CD14-positive monocyte (primary cell): ENCODE measurements around the gene RACK1. TPM values are rescaled to one million over a fixed set of nuclear protein-coding genes. Genes with fewer than 3 reads are reported as not detected.

ENCODE experiments used
- DNase-seq, 3 donors: peaks; one replicate each; pipeline ENCODE4 v3.0.0-alpha.2; 2011 to 2022
- H2AFZ ChIP-seq: 2 replicates; pipeline ENCODE4 v1.6.0; 2012; ENCODE audit warnings: mild to moderate bottlenecking, low read depth, low read length, inconsistent platforms; ENCODE audit not compliant: insufficient read depth, poor library complexity, severe bottlenecking
- H3K27ac ChIP-seq, 2 donors: 1 replicate in 1 of 2; 2 replicates in 1 of 2; pipeline ENCODE4 v1.5.1; 2012 to 2013; ENCODE audit warnings: low read length in 2 of 2, control low read depth in 1 of 2, inconsistent platforms in 1 of 2, low read depth in 1 of 2, mild to moderate bottlenecking in 1 of 2
- H3K27me3 ChIP-seq, 2 donors: one replicate each; pipeline versions ENCODE4 v1.6.0 to v1.6.1; 2011 to 2013; ENCODE audit warnings: low read length in 2 of 2; ENCODE audit not compliant: control insufficient read depth in 2 of 2, insufficient read depth in 2 of 2
- H3K36me3 ChIP-seq, 2 donors: replicated peaks in 1 of 2; 1 replicate in 1 of 2; 2 replicates in 1 of 2; pipeline versions ENCODE4 v1.5.1 to v1.6.1; 2012 to 2013; ENCODE audit warnings: low read length in 2 of 2, control low read depth in 1 of 2, inconsistent platforms in 1 of 2, mild to moderate bottlenecking in 1 of 2; ENCODE audit not compliant: insufficient read depth in 2 of 2, control insufficient read depth in 1 of 2
- H3K4me1 ChIP-seq, 2 donors: 1 replicate in 1 of 2; 2 replicates in 1 of 2; pipeline versions ENCODE4 v1.5.1 to v1.6.1; 2012 to 2013; ENCODE audit warnings: low read length in 2 of 2, control low read depth in 1 of 2, inconsistent platforms in 1 of 2, mild to moderate bottlenecking in 1 of 2, moderate library complexity in 1 of 2; ENCODE audit not compliant: insufficient read depth in 2 of 2, control insufficient read depth in 1 of 2
- H3K4me2 ChIP-seq: replicated peaks from 2 replicates; pipeline ENCODE3; 2012; ENCODE audit warnings: low read length, moderate library complexity, mild to moderate bottlenecking; ENCODE audit not compliant: poor library complexity, severe bottlenecking; ENCODE audit errors: extremely low read depth
- H3K4me3 ChIP-seq, 3 experiments: fragments of 200-600 bp in 1 of 3; sonication (generic) in 1 of 3; replicated peaks in 1 of 3; 1 replicate in 2 of 3; 2 replicates in 1 of 3; pipeline ENCODE4 v1.5.1; 2011 to 2013; ENCODE audit warnings: low read length in 3 of 3, mild to moderate bottlenecking in 3 of 3, control low read depth in 2 of 3, low read depth in 2 of 3, inconsistent platforms in 1 of 3, moderate library complexity in 1 of 3
- H3K79me2 ChIP-seq: 2 replicates; pipeline ENCODE4 v1.6.0; 2012; ENCODE audit warnings: mild to moderate bottlenecking, control low read depth, inconsistent platforms, low read length, moderate library complexity; ENCODE audit not compliant: insufficient read depth
- H3K9ac ChIP-seq: 2 replicates; pipeline ENCODE4 v1.6.0; 2017; ENCODE audit warnings: low read length, mild to moderate bottlenecking; ENCODE audit not compliant: insufficient read depth, poor library complexity, severe bottlenecking
- H3K9me3 ChIP-seq, 2 donors: replicated peaks in 1 of 2; 1 replicate in 1 of 2; 2 replicates in 1 of 2; pipeline versions ENCODE4 v1.5.1 to v1.6.1; 2012 to 2013; ENCODE audit warnings: low read length in 2 of 2, control low read depth in 1 of 2; ENCODE audit not compliant: control insufficient read depth in 1 of 2, insufficient read depth in 1 of 2
- H4K20me1 ChIP-seq: 2 replicates; pipeline ENCODE4 v1.6.0; 2012; ENCODE audit warnings: mild to moderate bottlenecking, low read length, control low read depth, moderate library complexity; ENCODE audit not compliant: insufficient read depth
- H3K27ac Mint-ChIP-seq, 7 donors: one replicate each; pipeline ENCODE4 v1.8.0; 2020; ENCODE audit warnings: mild to moderate bottlenecking in 7 of 7, mixed read lengths in 7 of 7, moderate library complexity in 6 of 7, inconsistent platforms in 2 of 7
- H3K27me3 Mint-ChIP-seq, 3 donors: one replicate each; pipeline ENCODE4 v1.8.0; 2021 to 2022; ENCODE audit warnings: low read depth in 3 of 3, mild to moderate bottlenecking in 3 of 3, mixed read lengths in 3 of 3, moderate library complexity in 3 of 3, inconsistent platforms in 1 of 3
- H3K36me3 Mint-ChIP-seq, 2 donors: one replicate each; pipeline ENCODE4 v1.8.0; 2020; ENCODE audit warnings: mixed read lengths in 2 of 2, inconsistent platforms in 1 of 2, mild to moderate bottlenecking in 1 of 2
- H3K4me1 Mint-ChIP-seq: one replicate; pipeline ENCODE4 v1.8.0; 2020; ENCODE audit warnings: mild to moderate bottlenecking, mixed read lengths
- H3K4me3 Mint-ChIP-seq, 2 donors: one replicate each; pipeline ENCODE4 v1.8.0; 2020; ENCODE audit warnings: mild to moderate bottlenecking in 2 of 2, mixed read lengths in 2 of 2, moderate library complexity in 1 of 2
- H3K9me3 Mint-ChIP-seq, 7 donors: one replicate each; pipeline ENCODE4 v1.8.0; 2020 to 2022; ENCODE audit warnings: mixed read lengths in 7 of 7, mild to moderate bottlenecking in 6 of 7, moderate library complexity in 6 of 7, inconsistent platforms in 2 of 7
- CTCF ChIP-seq: fragments of 200-600 bp; IDR thresholded peaks from one replicate; pipeline ENCODE4 v1.8.0; 2022; ENCODE audit warnings: antibody characterized with exemption, mild to moderate bottlenecking
- WGBS: methylation state at CpG from one replicate; pipeline ENCODE4 v1.1.5; 2013; ENCODE audit warnings: missing lambda C conversion rate; ENCODE audit not compliant: insufficient coverage; 5-methylcytosine and 5-hydroxymethylcytosine counted together
- intact Hi-C, 2 donors: fragments of 100-400 bp; cut with micrococcal nuclease; formaldehyde crosslinking; loops; one replicate each; pipeline versions ENCODE4 v1.15.0 to v1.15.1; 2023
- polyA plus RNA-seq, 3 donors: library from polyadenylated mRNA; depleted of rRNA in 1 of 3; unstranded in 2 of 3; stranded (reverse) in 1 of 3; fragments of 300-500 nt in 2 of 3; fragments of >200 nt in 1 of 3; fragmentation: Illumina TruSeq in 2 of 3; gene quantifications; 1 replicate in 2 of 3; 2 replicates in 1 of 3; pipeline ENCODE4 v1.2.3, GENCODE V29; 2012 to 2021

The RACK1 gene
- polyA plus RNA-seq, 3 donors: 1,150 to 2,356 (median 1,195) TPM

GRCh38 chr5:181194489-181195248, 49.0 kb downstream of the RACK1 start:
- H3K27me3 ChIP-seq: peaks cover 0 to 7% of the 10 kb centered on the region in 2 donors
- intact Hi-C loops: loop anchor here in 1 of 2 donors (5.0 kb wide), 1 partner anchor 68 kb away; the partner anchor contains the start of gene TRIM52
- Mint-ChIP-seq H3K4me1 (peaks cover 27% of the 10 kb centered on the region), H3K27ac (no peak overlapping the region), H3K4me3 (no peak overlapping the region), H3K36me3 (peaks cover 22 to 49% of the 10 kb centered on the region in 2 donors), H3K27me3 (peaks cover 0 to 12% (median 8%) of the 10 kb centered on the region in 3 donors), H3K9me3 (peaks cover 0 to 3% (median 0%) of the 10 kb centered on the region in 7 donors)
- H3K27ac ChIP-seq: no peak overlapping the region
- no peak overlapping the region for H3K9ac ChIP-seq
- H3K36me3 ChIP-seq: peaks cover 0 to 30% of the 10 kb centered on the region in 2 donors
- 85% methylated on average over 21 of the region's 21 CpGs for WGBS
- H3K4me3 ChIP-seq: no peak overlapping the region
- no peak for DNase-seq
- H2AFZ ChIP-seq: no peak overlapping the region
- H3K79me2 ChIP-seq: no peaks in the 10 kb centered on the region
- no peak for TF ChIP-seq CTCF
- peaks cover 26 to 27% of the 10 kb centered on the region in 2 donors for H3K4me1 ChIP-seq
- no peaks in the 10 kb centered on the region for H4K20me1 ChIP-seq
- H3K9me3 ChIP-seq: no peaks in the 10 kb centered on the region
- H3K4me2 ChIP-seq: no peak overlapping the region

GRCh38 chr5:181193656-181194055, 50.0 kb downstream of the RACK1 start:
- Mint-ChIP-seq H3K9me3 (peaks cover 0 to 3% (median 0%) of the 10 kb centered on the region in 7 donors), H3K4me1 (peaks cover 28% of the 10 kb centered on the region), H3K27me3 (peaks cover 0 to 15% (median 10%) of the 10 kb centered on the region in 3 donors), H3K4me3 (no peak overlapping the region), H3K36me3 (peaks cover 18 to 39% of the 10 kb centered on the region in 2 donors), H3K27ac (no peak overlapping the region)
- Histone ChIP-seq H3K79me2 (no peaks in the 10 kb centered on the region), H3K9me3 (no peaks in the 10 kb centered on the region), H3K27ac (no peak overlapping the region), H3K27me3 (peaks cover 0 to 7% of the 10 kb centered on the region in 2 donors), H3K4me3 (no peak overlapping the region), H3K36me3 (peaks cover 0 to 23% of the 10 kb centered on the region in 2 donors), H3K9ac (no peak overlapping the region), H2AFZ (no peak overlapping the region), H3K4me2 (no peak overlapping the region), H3K4me1 (peaks cover 34 to 35% of the 10 kb centered on the region in 2 donors), H4K20me1 (no peaks in the 10 kb centered on the region)
- 100% methylated on average over 2 of the region's 2 CpGs for WGBS
- TF ChIP-seq CTCF: no peak
- intact Hi-C loops: loop anchor here in 1 of 2 donors (5.0 kb wide), 1 partner anchor 69 kb away; the partner anchor contains the start of gene TRIM52
- DNase-seq: no peak
